OCI-LY3 (cell line): ENCODE measurements around the gene KCTD3.

Experiments used
- H2AFZ ChIP-seq: fragments of 200-600, 300-600 bp; shearing (Covaris generic); 2 replicates; pipeline ENCODE4 v1.6.0; 2014; ENCODE audit warnings: antibody characterized with exemption, low read depth, low read length
- H3K27ac ChIP-seq: fragments of 200-600, 300-600 bp; sonication (generic); 2 replicates; pipeline ENCODE4 v1.5.1; 2014; ENCODE audit warnings: mild to moderate bottlenecking, low read length, moderate library complexity, mixed read lengths
- H3K27me3 ChIP-seq: fragments of 200-600, 300-600 bp; sonication (generic); 2 replicates; pipeline ENCODE4 v1.6.1; 2014; ENCODE audit warnings: low read depth, low read length, mixed read lengths
- H3K36me3 ChIP-seq: fragments of 200-600, 300-600 bp; sonication (generic); replicated peaks from 2 replicates; pipeline ENCODE3; 2014; ENCODE audit warnings: low read depth, low read length, mixed read lengths
- H3K4me1 ChIP-seq: fragments of 300-600, 200-600 bp; sonication (generic); 2 replicates; pipeline ENCODE4 v1.6.1; 2014; ENCODE audit warnings: low read length, mixed read lengths
- H3K4me2 ChIP-seq: fragments of 200-600, 300-600 bp; sonication (generic); 2 replicates; pipeline ENCODE4 v1.6.1; 2014; ENCODE audit warnings: low read length, mixed read lengths
- H3K4me3 ChIP-seq: fragments of 300-600, 200-600 bp; sonication (generic); 2 replicates; pipeline ENCODE4 v1.5.1; 2014; ENCODE audit warnings: antibody characterized with exemption, mild to moderate bottlenecking, low read length, moderate library complexity
- H3K79me2 ChIP-seq: fragments of 300-600, 200-600 bp; shearing (Covaris generic); 2 replicates; pipeline ENCODE4 v1.6.1; 2014; ENCODE audit warnings: mild to moderate bottlenecking, low read length, mixed read lengths
- H3K9ac ChIP-seq: fragments of 300-600, 200-600 bp; shearing (Covaris generic); 2 replicates; pipeline ENCODE4 v1.6.0; 2014; ENCODE audit warnings: mild to moderate bottlenecking, low read length, moderate library complexity
- H3K9me3 ChIP-seq: fragments of 200-600, 300-600 bp; shearing (Covaris generic); 2 replicates; pipeline ENCODE4 v1.6.1; 2014; ENCODE audit warnings: low read length, mixed read lengths; ENCODE audit not compliant: insufficient read depth
- H4K20me1 ChIP-seq: fragments of 200-600, 300-600 bp; sonication (generic); 2 replicates; pipeline ENCODE4 v1.6.1; 2016; ENCODE audit warnings: low read length, mixed read lengths; ENCODE audit not compliant: insufficient read depth
- EZH2phosphoT487 ChIP-seq: fragments of 200-600 bp; shearing (Covaris generic); IDR thresholded peaks from 2 replicates; pipeline ENCODE4 v1.6.1; 2018; ENCODE audit warnings: antibody characterized with exemption, mixed run types, low read depth
- TF ChIP-seq, protein P1 (sequence below): fragments of 200-600, 300-600 bp; sonication (generic); IDR thresholded peaks from 2 replicates; pipeline ENCODE4 v1.5.1; 2014; ENCODE audit warnings: antibody characterized with exemption, low read length, low read depth

Gene KCTD3

GRCh38 chr1:215566556-215567490, at the start of gene KCTD3:
TSS of gene KCTD3 (plus strand) at chr1:215567304. CDS start at chr1:215567686, 382 bp downstream.
- H3K9ac ChIP-seq: peak within 1 kb of the TSS; percentile 75
- no peaks in the 10 kb centered on the region for H3K27me3 ChIP-seq
- peak within 1 kb of the TSS; percentile 89 for H3K4me2 ChIP-seq
- peak within 1 kb of the TSS; percentile 89 for H2AFZ ChIP-seq
- peak within 1 kb of the TSS; percentile 95 for H3K4me3 ChIP-seq
- no peak for TF ChIP-seq EZH2phosphoT487
- TF ChIP-seq, protein P1, sequence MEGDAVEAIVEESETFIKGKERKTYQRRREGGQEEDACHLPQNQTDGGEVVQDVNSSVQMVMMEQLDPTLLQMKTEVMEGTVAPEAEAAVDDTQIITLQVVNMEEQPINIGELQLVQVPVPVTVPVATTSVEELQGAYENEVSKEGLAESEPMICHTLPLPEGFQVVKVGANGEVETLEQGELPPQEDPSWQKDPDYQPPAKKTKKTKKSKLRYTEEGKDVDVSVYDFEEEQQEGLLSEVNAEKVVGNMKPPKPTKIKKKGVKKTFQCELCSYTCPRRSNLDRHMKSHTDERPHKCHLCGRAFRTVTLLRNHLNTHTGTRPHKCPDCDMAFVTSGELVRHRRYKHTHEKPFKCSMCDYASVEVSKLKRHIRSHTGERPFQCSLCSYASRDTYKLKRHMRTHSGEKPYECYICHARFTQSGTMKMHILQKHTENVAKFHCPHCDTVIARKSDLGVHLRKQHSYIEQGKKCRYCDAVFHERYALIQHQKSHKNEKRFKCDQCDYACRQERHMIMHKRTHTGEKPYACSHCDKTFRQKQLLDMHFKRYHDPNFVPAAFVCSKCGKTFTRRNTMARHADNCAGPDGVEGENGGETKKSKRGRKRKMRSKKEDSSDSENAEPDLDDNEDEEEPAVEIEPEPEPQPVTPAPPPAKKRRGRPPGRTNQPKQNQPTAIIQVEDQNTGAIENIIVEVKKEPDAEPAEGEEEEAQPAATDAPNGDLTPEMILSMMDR: no peak
- H3K27ac ChIP-seq: peak within 1 kb of the TSS; percentile 39
- H4K20me1 ChIP-seq: peaks cover 27% of the 10 kb centered on the region
- H3K36me3 ChIP-seq: no peaks in the 10 kb centered on the region
- H3K9me3 ChIP-seq: no peaks in the 10 kb centered on the region; the same call in 1 of the 2 replicates
- peaks cover 46% of the 10 kb centered on the region for H3K79me2 ChIP-seq
- H3K4me1 ChIP-seq: peaks cover 29% of the 10 kb centered on the region

DNA sequence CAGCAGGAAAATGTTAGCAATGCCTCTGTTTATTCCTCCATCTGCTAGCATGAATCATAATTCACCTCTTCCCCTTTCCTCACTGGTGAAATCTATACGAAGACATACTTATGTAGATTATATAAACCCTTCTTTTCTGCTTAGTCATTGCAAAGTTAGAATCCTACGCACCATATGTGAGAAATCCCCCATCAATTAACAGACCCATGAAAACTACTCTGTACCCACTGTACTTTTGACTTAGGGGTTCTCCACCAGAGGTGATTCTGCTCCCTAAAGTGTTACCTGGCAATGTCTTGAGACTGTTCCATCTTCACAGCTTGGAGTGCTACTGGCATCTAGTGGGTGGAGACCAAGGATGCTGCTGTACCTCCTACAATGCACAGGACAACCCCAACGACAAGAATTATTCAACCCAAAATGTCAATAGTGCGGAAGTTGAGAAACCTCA, 49.6 kb upstream of the KCTD3 start:
- no peaks in the 10 kb centered on the region for H3K9me3 ChIP-seq
- H3K27me3 ChIP-seq: no peaks in the 10 kb centered on the region
- no peaks in the 10 kb centered on the region for H3K79me2 ChIP-seq
- H3K4me1 ChIP-seq: no peaks in the 10 kb centered on the region
- no peak overlapping the region for H3K27ac ChIP-seq
- 0 out of 2 replicates have a peak overlapping the region, but pooled peaks have one; percentile 32 for H2AFZ ChIP-seq
- H3K36me3 ChIP-seq: no peaks in the 10 kb centered on the region
- H3K4me2 ChIP-seq: no peak overlapping the region
- H3K4me3 ChIP-seq: no peak overlapping the region
- no peaks in the 10 kb centered on the region for H4K20me1 ChIP-seq
- TF ChIP-seq, protein P1: peak; percentile 28; the same call in 1 of the 2 replicates
- no peak for TF ChIP-seq EZH2phosphoT487
- H3K9ac ChIP-seq: no peak overlapping the region

DNA sequence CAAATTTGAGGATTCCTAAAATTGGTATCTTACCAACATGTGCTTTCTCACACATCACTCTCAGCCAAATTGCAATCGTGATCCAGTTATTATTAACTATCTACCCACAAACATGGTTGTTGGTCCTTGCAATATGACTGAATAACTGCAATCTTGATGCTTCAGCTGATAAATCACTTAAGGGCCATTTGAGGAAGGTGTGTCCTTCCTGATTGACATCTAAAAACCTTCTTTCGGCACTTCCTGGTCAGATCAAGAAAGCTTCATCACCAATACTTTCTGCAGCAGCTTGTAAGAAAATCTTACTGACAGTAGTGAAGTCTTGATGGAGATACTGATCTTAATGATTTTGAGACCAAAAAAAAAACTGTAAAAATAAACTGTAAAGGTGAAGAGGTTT, 48.5 kb upstream of the KCTD3 start:
- Histone ChIP-seq H3K27ac (no peak overlapping the region), H3K9me3 (no peaks in the 10 kb centered on the region), H3K4me1 (no peaks in the 10 kb centered on the region), H2AFZ (no peak overlapping the region), H3K36me3 (no peaks in the 10 kb centered on the region), H3K27me3 (no peaks in the 10 kb centered on the region), H3K4me3 (no peak overlapping the region), H3K4me2 (no peak overlapping the region), H3K79me2 (no peaks in the 10 kb centered on the region), H3K9ac (no peak overlapping the region), H4K20me1 (no peaks in the 10 kb centered on the region)
- TF ChIP-seq, protein P1: no peak
- no peak for TF ChIP-seq EZH2phosphoT487

GRCh38 chr1:215521279-215521678, 45.8 kb upstream of the KCTD3 start:
- no peak overlapping the region for H3K9ac ChIP-seq
- H3K27me3 ChIP-seq: no peaks in the 10 kb centered on the region
- H3K79me2 ChIP-seq: no peaks in the 10 kb centered on the region
- H2AFZ ChIP-seq: no peak overlapping the region
- H3K4me3 ChIP-seq: no peak overlapping the region
- no peaks in the 10 kb centered on the region for H3K9me3 ChIP-seq
- no peaks in the 10 kb centered on the region for H4K20me1 ChIP-seq
- H3K27ac ChIP-seq: no peak overlapping the region
- H3K4me1 ChIP-seq: peaks cover 5% of the 10 kb centered on the region; the same call in 1 of the 2 replicates
- H3K4me2 ChIP-seq: no peak overlapping the region
- H3K36me3 ChIP-seq: no peaks in the 10 kb centered on the region
- TF ChIP-seq EZH2phosphoT487: no peak
- TF ChIP-seq, protein P1: no peak
